NCI-H2196 treated with DMSO at 0.1 percent for 48 hours (cell line): ENCODE data around the gene PTPRK.

Source experiments
- DNase-seq: peaks from one replicate; lab custom pipeline; 2025; ENCODE audit not compliant: unreplicated experiment; lab: John Stamatoyannopoulos, UW

Gene PTPRK

GRCh38 chr6:128395596-128395995, 124.8 kb downstream of the PTPRK start:
- no peak for DNase-seq

GRCh38 chr6:128395188-128395587, 125.2 kb downstream of the PTPRK start:
- DNase-seq, result no peak

- no peak for DNase-seq
These were observed 126.2 kb downstream of the PTPRK start for GRCh38 chr6:128394167-128394566.

- no peak for DNase-seq
These were observed 130.4 kb downstream of the PTPRK start for GRCh38 chr6:128389820-128390534.

GRCh38 chr6:128388380-128388779, 132.0 kb downstream of the PTPRK start:
- no peak for DNase-seq

GRCh38 chr6:128380891-128381290, 139.5 kb downstream of the PTPRK start:
- DNase-seq, result no peak

GRCh38 chr6:128379577-128379976, 140.8 kb downstream of the PTPRK start:
- DNase-seq, result no peak

- DNase-seq, result no peak
These were observed 143.4 kb downstream of the PTPRK start for GRCh38 chr6:128376952-128377503.

- DNase-seq, result no peak
These were observed 149.3 kb downstream of the PTPRK start for GRCh38 chr6:128371136-128371535.

- no peak for DNase-seq
These were observed 150.3 kb downstream of the PTPRK start for GRCh38 chr6:128370072-128370471.

GRCh38 chr6:128368213-128368944, 152.0 kb downstream of the PTPRK start:
- no peak for DNase-seq

- no peak for DNase-seq
These were observed 153.0 kb downstream of the PTPRK start for GRCh38 chr6:128367437-128367836.

- DNase-seq, result no peak
These were observed 154.8 kb downstream of the PTPRK start for GRCh38 chr6:128365520-128366160.

- DNase-seq, result no peak
These were observed 155.5 kb downstream of the PTPRK start for GRCh38 chr6:128364766-128365519.

GRCh38 chr6:128363020-128363813, 157.2 kb downstream of the PTPRK start:
- DNase-seq, result no peak

- no peak for DNase-seq
These were observed 159.0 kb downstream of the PTPRK start for GRCh38 chr6:128361378-128361777.

GRCh38 chr6:128358244-128358776, 162.1 kb downstream of the PTPRK start:
- no peak for DNase-seq

- no peak for DNase-seq
These were observed 162.8 kb downstream of the PTPRK start for GRCh38 chr6:128357392-128358130.

GRCh38 chr6:128352366-128352765, 168.0 kb downstream of the PTPRK start:
- DNase-seq, result no peak

- no peak for DNase-seq
These were observed 169.2 kb downstream of the PTPRK start for GRCh38 chr6:128351255-128351514.
